Heart left ventricle (tissue), 13 donors: ENCODE results near the gene GSTA2.
"Not testable (repeated sequence)": the region's sequence is repeated elsewhere in the genome, so short reads cannot be mapped to it uniquely, and the experiment has no call there.

Source experiments
- CTCF ChIP-seq, 12 donors: fragments of 200-600 bp; sonication (generic) in 4 of 12; IDR thresholded peaks; one replicate each; pipeline versions ENCODE4 v1.5.0 to v1.8.0; 2018 to 2022; ENCODE audit warnings: antibody characterized with exemption in 12 of 12, mild to moderate bottlenecking in 5 of 12
- POLR2A ChIP-seq, 2 donors: fragments of 450-650 bp; IDR thresholded peaks; one replicate each; pipeline ENCODE4 v1.6.1; 2017; ENCODE audit warnings: antibody characterized with exemption in 2 of 2, mild to moderate bottlenecking in 2 of 2, moderate library complexity in 2 of 2
- donor health status: ischemic (EF 13 %, LVEDD 7.1; RV severe dilation, severe dysfunction).
- donor health status: DM: no; HTN: yes; CAD: no.
- donor health status: DM: no; HTN: no; CAD: no.
- donor health status: ischemic (EF 25% LVEDD 6.9; RV normal size, moderate dysfunction).
- donor health status: ischemic (EF 25% LVEDD 5.7; RV mildly dilated, moderate dysfunction).
- donor health status: ischemic (EF 35%, LVEDD 5.7; RV mildly dilated, moderate dysfunction).
- donor health status: nonischemic (EF 11% LVEDD 7.7; RV severe dilation, severe dysfunction).
- donor health status: DM: yes; HTN: yes; CAD: no.
- donor health status: PGD.
- donor health status: ischemic (EF 29% LVEDD 5.4; RV normal size, mild dysfunction).
- donor health status: nonischemic (EF 23%, LVEDD 6.1; RV moderate dilation, normal function).

GRCh38 chr6:52799272-52799671 is 36.0 kb upstream of the GSTA2 start:
- not testable (repeated sequence) for TF ChIP-seq CTCF, POLR2A (IDR thresholded peaks at IDR 0.05)
